ENCODE data around the gene UNC119.

The UNC119 gene

GRCh38 chr17:28506763-28507487 is 45.5 kb downstream of the UNC119 start:
- Mint-ChIP-seq H3K4me3 (no peak overlapping the region), H3K36me3 (ENCODE audit: insufficient read depth) (no peaks in the 10 kb centered on the region), H3K9me3 (no peaks in the 10 kb centered on the region), H3K27me3 (peaks cover 65% of the 10 kb centered on the region), H3K4me1 (no peaks in the 10 kb centered on the region), H3K27ac (ENCODE audit: low read depth) (no peak overlapping the region)
- DNase-seq (ENCODE audit: low spot score in 2 of 2) (no peak), ATAC-seq (replicated peaks; ENCODE audit: extremely low read depth, poor library complexity, severe bottlenecking) (no peak)

- no peak for ATAC-seq (replicated peaks; ENCODE audit: extremely low read depth, poor library complexity, severe bottlenecking)
Measured at GRCh38 chr17:28505986-28506665, 46.3 kb downstream of the UNC119 start, which contains the start of gene FOXN1. Gene FOXN1, plus strand, starts transcription at chr17:28506348. Its CDS starts 17,622 bp downstream, at chr17:28523970.

GRCh38 chr17:28503420-28503819 is 49.0 kb downstream of the UNC119 start:
- DNase-seq (ENCODE audit: low spot score in 2 of 2) (no peak), ATAC-seq (replicated peaks; ENCODE audit: extremely low read depth, poor library complexity, severe bottlenecking) (no peak)
- Mint-ChIP-seq H3K4me1 (no peaks in the 10 kb centered on the region), H3K27me3 (peaks cover 39% of the 10 kb centered on the region), H3K9me3 (no peaks in the 10 kb centered on the region), H3K36me3 (ENCODE audit: insufficient read depth) (peaks cover 2% of the 10 kb centered on the region), H3K4me3 (no peak overlapping the region), H3K27ac (ENCODE audit: low read depth) (no peak overlapping the region)

More at GRCh38 chr17:28505986-28506665, 46.3 kb downstream of the UNC119 start, which contains the start of gene FOXN1:
- Mint-ChIP-seq H3K4me1 (no peaks in the 10 kb centered on the region), H3K9me3 (no peaks in the 10 kb centered on the region), H3K27me3 (peaks cover 65% of the 10 kb centered on the region), H3K27ac (ENCODE audit: low read depth) (no peak within 1 kb of the TSS), H3K36me3 (ENCODE audit: insufficient read depth) (peaks cover under 1% of the 10 kb centered on the region), H3K4me3 (no peak within 1 kb of the TSS)
- DNase-seq (ENCODE audit: low spot score in 2 of 2): no peak

GRCh38 chr17:28501421-28502284 is 50.8 kb downstream of the UNC119 start:
- Mint-ChIP-seq H3K4me3 (no peak overlapping the region), H3K27ac (ENCODE audit: low read depth) (no peak overlapping the region)
- ATAC-seq (replicated peaks; ENCODE audit: extremely low read depth, poor library complexity, severe bottlenecking): no peak

GRCh38 chr17:28500712-28501379 is 51.6 kb downstream of the UNC119 start:
- Mint-ChIP-seq H3K4me1 (no peaks in the 10 kb centered on the region), H3K27ac (ENCODE audit: low read depth) (no peak overlapping the region), H3K36me3 (ENCODE audit: insufficient read depth) (peaks cover 2% of the 10 kb centered on the region), H3K9me3 (no peaks in the 10 kb centered on the region), H3K4me3 (no peak overlapping the region), H3K27me3 (peaks cover 15% of the 10 kb centered on the region)
- ATAC-seq (replicated peaks; ENCODE audit: extremely low read depth, poor library complexity, severe bottlenecking) (no peak), DNase-seq (ENCODE audit: low spot score in 2 of 2) (no peak)

More at GRCh38 chr17:28501421-28502284, 50.8 kb downstream of the UNC119 start:
- no peaks in the 10 kb centered on the region for H3K4me1 Mint-ChIP-seq
- no peak for DNase-seq (ENCODE audit: low spot score in 2 of 2)
- no peaks in the 10 kb centered on the region for H3K9me3 Mint-ChIP-seq
- H3K27me3 Mint-ChIP-seq: peaks cover 21% of the 10 kb centered on the region
- H3K36me3 Mint-ChIP-seq (ENCODE audit: insufficient read depth): peaks cover 2% of the 10 kb centered on the region

GRCh38 chr17:28499684-28500357 is 52.6 kb downstream of the UNC119 start:
- ATAC-seq (replicated peaks; ENCODE audit: extremely low read depth, poor library complexity, severe bottlenecking) (no peak), DNase-seq (ENCODE audit: low spot score in 2 of 2) (no peak)
- Mint-ChIP-seq H3K27ac (ENCODE audit: low read depth) (no peak overlapping the region), H3K4me1 (no peaks in the 10 kb centered on the region), H3K27me3 (peaks cover 5% of the 10 kb centered on the region), H3K36me3 (ENCODE audit: insufficient read depth) (peaks cover 2% of the 10 kb centered on the region), H3K4me3 (no peak overlapping the region), H3K9me3 (no peaks in the 10 kb centered on the region)

- no peak for ATAC-seq (replicated peaks; ENCODE audit: extremely low read depth, poor library complexity, severe bottlenecking)
- Mint-ChIP-seq H3K4me1 (no peaks in the 10 kb centered on the region), H3K36me3 (ENCODE audit: insufficient read depth) (peaks cover 2% of the 10 kb centered on the region), H3K9me3 (no peaks in the 10 kb centered on the region), H3K27me3 (peaks cover under 1% of the 10 kb centered on the region), H3K4me3 (no peak overlapping the region), H3K27ac (ENCODE audit: low read depth) (no peak overlapping the region)
- DNase-seq (ENCODE audit: low spot score in 2 of 2): no peak
Measured at GRCh38 chr17:28499364-28499664, 53.1 kb downstream of the UNC119 start.

GRCh38 chr17:28498652-28499363 is 53.6 kb downstream of the UNC119 start:
- no peak for ATAC-seq (replicated peaks; ENCODE audit: extremely low read depth, poor library complexity, severe bottlenecking)
- H3K36me3 Mint-ChIP-seq (ENCODE audit: insufficient read depth): peaks cover 2% of the 10 kb centered on the region
- no peak overlapping the region for H3K4me3 Mint-ChIP-seq

GRCh38 chr17:28497931-28498330 is 54.5 kb downstream of the UNC119 start:
- H3K4me1 Mint-ChIP-seq: no peaks in the 10 kb centered on the region

More at GRCh38 chr17:28498652-28499363, 53.6 kb downstream of the UNC119 start:
- Mint-ChIP-seq H3K27me3 (no peaks in the 10 kb centered on the region), H3K9me3 (no peaks in the 10 kb centered on the region), H3K27ac (ENCODE audit: low read depth) (no peak overlapping the region), H3K4me1 (no peaks in the 10 kb centered on the region)
- no peak for DNase-seq (ENCODE audit: low spot score in 2 of 2)

More at GRCh38 chr17:28497931-28498330, 54.5 kb downstream of the UNC119 start:
- DNase-seq (ENCODE audit: low spot score in 2 of 2) (no peak), ATAC-seq (replicated peaks; ENCODE audit: extremely low read depth, poor library complexity, severe bottlenecking) (no peak)
- H3K27me3 Mint-ChIP-seq: peaks cover 5% of the 10 kb centered on the region
- H3K9me3 Mint-ChIP-seq: no peaks in the 10 kb centered on the region
- no peak overlapping the region for H3K4me3 Mint-ChIP-seq
- no peak overlapping the region for H3K27ac Mint-ChIP-seq (ENCODE audit: low read depth)
- peaks cover 2% of the 10 kb centered on the region for H3K36me3 Mint-ChIP-seq (ENCODE audit: insufficient read depth)

Data from central memory CD8-positive, alpha-beta T cell (primary cell).